Left hindlimb (tissue), 1 donor: ENCODE data around the gene PRKD2.

Source experiments
- DNase-seq: peaks from one replicate; pipeline ENCODE4 v3.0.0-alpha.2; 2018

Gene PRKD2

DNA sequence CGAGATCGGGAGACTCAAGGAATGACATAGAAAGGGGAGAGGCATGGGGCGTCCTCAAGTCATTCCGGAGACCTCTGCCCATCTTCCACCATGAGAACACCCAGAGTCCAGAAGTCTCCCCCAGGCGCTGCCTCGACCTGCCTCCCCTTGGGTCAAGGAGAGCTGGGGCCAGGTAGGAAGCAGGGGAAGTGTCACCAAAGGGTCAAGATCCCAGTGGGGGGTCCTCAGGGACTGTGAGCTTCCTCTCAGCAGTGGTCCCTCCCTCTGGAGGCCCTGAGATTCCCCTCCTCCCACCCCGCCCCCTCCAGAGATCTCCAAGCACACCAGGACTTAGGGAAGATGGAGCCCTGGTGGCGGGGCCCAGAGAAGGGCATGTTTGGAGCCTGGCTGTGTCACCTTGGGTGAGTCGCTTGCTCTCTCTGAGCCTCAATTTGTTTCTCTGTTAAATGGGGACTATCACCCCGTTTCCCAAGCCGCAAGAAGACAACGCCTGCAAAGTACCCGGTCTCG, 56.9 kb downstream of the PRKD2 start:
- peak; percentile 79 for DNase-seq

GRCh38 chr19:46659151-46660007, 57.5 kb downstream of the PRKD2 start:
- DNase-seq, result peak; percentile 83

GRCh38 chr19:46656541-46656940, 60.4 kb downstream of the PRKD2 start:
- DNase-seq, result no peak

DNA sequence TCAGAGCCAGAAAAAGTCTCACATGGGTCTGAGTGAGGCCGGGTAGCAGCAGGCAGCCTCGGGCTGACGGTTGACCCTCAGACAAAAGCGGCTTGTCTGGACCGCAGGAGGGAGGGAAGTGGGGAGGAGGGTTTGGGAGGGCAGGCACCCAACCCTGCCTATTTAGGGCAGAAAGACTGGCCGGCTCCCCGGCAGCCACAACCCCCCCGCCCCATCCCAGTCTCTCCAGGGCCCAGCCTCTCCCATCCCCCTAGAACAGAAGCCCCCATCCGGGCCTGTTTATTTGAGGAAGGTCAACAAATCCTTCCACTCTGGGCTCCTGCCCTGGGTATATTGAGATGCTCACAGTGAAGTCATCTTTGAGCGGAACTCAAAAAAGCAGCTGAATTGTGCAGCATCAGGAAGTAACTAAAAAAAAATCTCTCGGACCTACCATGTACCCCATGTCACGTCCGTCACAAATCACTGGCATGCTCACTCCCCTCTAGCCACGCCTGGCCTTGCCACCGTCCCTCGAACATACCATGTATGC, 62.2 kb downstream of the PRKD2 start:
- DNase-seq, result peak; percentile 75

DNA sequence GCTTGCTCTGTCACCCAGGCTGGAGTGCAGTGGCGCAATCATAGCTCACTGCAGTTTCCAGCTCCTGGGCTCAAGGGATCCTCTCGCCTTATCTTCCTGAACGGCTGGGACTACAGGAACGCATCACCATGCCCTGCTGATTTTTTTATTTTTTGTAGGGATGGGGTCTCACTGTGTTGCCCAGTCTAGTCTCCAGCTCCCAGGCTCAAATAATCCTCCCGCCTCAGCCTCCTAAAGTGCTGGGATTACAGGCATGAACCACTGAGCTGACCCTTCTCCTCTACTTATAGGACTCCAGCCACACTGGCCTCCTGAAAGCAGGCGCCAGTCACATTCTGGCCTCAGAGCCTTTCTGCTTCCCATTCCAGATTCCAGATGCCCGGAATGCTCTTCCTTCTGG, 66.5 kb downstream of the PRKD2 start:
- no peak for DNase-seq

DNA sequence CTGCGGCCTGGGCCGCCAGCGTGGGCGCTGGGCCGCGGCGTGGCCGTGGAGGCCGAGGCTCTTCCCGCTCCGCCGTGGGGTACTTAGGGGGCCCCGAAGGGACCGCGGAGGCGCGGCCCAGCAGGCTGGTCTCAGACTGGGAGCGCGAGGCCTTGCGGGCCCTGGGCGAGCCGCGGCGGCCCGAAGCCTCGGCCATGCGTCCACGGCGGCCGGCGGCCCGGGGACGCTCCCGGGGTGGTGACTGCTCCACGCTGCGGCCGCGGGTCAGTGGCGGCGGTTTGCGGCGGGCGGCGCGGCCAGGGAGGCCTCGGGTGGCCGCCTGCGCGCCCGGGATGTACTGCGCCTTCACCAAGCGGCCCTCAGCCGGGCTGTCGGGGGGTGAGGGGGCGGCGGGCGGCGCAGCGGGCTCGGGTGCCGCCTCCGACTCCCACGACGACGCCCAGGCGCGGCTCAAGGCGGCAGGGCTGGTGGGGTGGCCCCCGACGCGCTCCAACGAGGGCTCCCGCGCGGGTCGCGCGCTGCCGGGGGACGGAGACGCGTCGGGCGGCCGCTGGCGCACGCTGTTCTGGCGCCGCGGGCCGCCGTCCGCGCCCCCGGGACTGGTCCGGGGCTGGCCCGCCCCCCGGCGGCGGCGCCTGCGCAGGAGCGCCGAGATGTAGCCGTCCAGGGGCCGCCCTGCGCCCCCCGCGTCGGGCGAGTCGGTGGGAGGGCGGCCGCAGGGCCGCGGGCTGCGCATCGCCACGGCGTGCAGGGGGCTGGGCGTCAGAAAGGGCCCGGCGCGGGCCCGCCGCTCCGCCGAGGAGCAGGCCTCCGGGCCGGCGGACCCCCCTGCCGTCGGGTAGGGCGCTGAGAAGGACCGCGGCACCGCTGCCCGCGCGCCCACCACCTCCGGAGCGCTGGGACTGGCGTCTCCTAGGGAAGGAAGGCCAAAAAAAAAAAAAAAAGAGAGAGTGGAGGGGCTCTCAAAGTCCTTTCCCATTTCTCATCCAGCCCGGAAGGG, 67.7 kb downstream of the PRKD2 start:
- no peak for DNase-seq

DNA sequence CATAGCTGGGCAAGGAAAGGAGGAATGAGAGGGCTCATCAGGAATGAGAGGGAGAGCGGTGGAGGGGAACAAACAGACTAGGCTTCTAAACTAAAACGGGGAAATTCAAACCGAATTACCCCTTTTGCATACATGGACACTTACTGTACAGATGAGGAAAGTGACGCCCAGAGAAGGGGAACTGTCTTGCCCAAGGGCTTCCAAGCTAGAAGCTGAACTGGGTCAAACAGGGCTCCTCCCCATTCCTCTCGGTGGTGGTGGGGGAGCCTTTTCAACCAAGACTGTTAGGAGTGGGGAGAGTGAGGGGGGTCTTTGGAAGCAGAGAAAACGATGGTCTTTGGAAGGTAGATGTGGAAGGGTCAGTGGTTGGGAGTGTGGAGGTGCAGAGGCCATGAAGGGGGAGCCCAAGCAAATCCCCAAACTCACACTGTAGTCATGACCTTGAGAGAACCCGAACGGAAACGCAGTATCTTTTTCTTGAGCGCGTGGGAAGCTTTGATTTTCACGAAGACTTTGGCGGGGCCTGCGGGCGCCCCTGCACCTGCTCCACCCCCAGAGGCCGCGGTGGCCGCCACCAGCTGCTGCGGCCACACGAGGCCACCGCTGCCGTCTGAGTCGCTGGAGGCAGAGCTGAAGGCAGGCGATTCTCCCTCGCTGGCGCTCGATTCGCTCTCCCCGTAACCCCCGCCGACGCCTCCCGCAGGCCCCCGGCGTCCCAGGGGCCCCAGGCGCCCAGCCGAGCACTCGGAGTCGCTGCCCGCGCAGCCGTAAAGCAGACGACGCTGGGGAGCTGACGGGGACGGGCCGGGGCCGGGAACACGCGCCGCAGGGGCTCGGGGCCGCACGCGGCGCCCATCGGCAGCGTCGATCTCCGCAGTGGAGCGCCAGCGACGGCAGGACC, 68.6 kb downstream of the PRKD2 start:
- no peak for DNase-seq

DNA sequence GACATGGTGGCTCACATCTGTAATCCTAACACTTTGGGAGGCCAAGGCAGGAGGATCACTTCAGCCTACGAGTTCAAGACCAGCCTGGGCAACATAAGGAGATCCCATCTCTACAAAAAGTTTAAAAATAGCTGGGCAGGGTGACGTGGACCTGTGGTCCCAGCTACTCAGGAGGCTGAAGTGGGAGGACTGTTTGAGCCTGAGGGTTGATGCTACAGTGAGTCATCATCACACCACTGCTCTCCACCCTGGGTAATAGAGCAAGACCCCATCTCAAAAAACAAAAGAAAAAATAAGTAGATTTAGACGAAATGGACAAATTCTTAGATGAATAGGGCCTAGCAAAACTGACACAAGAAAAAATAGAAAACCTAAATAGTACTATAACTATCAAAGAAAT, 70.5 kb downstream of the PRKD2 start:
- DNase-seq, result no peak

DNA sequence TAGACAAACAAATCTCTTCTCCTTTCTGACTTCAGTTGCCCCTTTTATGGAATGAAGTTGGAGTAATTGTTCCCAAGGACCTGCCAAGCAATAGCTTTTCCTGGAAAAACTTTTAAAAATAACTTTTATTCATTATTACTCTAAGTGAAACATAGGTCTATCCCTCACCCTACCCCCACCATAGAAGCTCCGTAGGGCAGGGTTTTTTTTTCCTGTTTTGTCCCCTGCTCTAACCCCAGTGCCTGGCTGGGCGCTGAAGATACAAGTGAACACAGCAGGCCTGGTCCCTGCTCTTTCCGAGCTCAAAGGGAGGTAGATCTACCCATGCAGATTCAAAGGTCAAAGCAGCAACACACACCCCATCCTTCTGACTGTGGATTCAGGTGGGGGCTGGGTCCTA, 72.2 kb downstream of the PRKD2 start:
- DNase-seq, result no peak

DNA sequence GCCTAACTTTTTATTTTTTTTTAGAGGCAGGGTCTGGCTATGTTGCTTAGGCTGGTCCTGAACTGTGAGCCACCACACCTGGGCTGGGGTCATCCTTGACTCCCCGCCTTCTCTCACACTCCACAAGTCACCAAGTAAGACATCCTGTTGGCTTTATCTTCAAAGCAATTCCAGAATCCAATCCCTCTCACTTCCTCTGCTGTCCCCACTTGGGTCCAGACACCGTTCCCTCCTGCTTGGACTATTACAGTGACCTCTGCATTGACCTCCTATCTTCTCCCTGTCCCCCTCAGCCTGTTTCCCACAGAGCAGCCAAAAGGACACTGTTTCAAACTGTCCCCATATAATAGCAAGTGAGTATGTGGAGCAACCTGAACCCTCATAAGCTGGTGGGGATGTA, 76.3 kb downstream of the PRKD2 start:
- no peak for DNase-seq

- peak; percentile 92 for DNase-seq
These were observed 77.3 kb downstream of the PRKD2 start for GRCh38 chr19:46639358-46640182.

- no peak for DNase-seq
These were observed 79.7 kb downstream of the PRKD2 start for GRCh38 chr19:46637224-46637623.

- DNase-seq, result no peak
These were observed 80.8 kb downstream of the PRKD2 start, which contains the start of gene GNG8 for GRCh38 chr19:46635920-46636761. Gene GNG8 (minus strand): TSS chr19:46636202. CDS start chr19:46634682, 1,520 bp downstream.

- no peak for DNase-seq
These were observed 82.2 kb downstream of the PRKD2 start for GRCh38 chr19:46634656-46635218.

- peak; percentile 87 for DNase-seq
These were observed 82.8 kb downstream of the PRKD2 start for GRCh38 chr19:46634045-46634655.

GRCh38 chr19:46633130-46633529, 83.8 kb downstream of the PRKD2 start:
- no peak for DNase-seq

- DNase-seq, result no peak
These were observed 85.4 kb downstream of the PRKD2 start for GRCh38 chr19:46631481-46631880.

- no peak for DNase-seq
These were observed 86.2 kb downstream of the PRKD2 start for GRCh38 chr19:46630586-46631205.

DNA sequence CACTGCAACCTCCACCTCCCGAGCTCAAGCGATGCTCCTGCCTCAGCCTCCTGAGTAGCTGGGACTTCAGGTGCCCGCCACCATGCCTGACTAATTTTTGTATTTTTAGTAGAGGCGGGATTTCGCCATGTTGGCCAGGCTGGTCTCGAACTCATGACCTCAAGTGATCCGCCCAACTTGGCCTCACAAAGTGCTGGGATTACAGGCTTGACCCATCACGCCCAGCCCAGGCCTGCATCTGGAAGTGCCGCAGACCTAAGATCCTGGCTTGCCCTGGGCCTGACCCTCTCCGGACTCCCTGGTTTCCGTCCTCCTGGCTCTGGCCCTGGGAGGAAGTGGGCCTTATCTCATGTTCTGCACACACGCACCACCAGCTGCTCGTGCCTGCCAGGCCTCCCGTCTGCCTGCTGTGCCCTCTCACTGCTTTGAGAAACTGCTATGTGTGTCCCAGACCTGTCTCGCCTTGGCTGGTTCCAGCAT, 87.3 kb downstream of the PRKD2 start:
- no peak for DNase-seq
